MV-4-11 (cell line): Measurements from ENCODE around the gene KLF13.

ENCODE experiments used
- DNase-seq: peaks from one replicate; lab custom pipeline; 2025; lab: John Stamatoyannopoulos, UW

Gene KLF13

GRCh38 chr15:31326156-31326874, at the start of gene KLF13:
TSS of gene KLF13 (plus strand) at chr15:31326835. CDS start at chr15:31327213, 378 bp downstream.
- peak; percentile 95 for DNase-seq

GRCh38 chr15:31277335-31278060, 49.1 kb upstream of the KLF13 start:
- DNase-seq, result no peak

- DNase-seq, result no peak
These were observed 48.6 kb upstream of the KLF13 start for GRCh38 chr15:31278061-31278445.

GRCh38 chr15:31278544-31279220, 48.0 kb upstream of the KLF13 start:
- no peak for DNase-seq

- DNase-seq, result no peak
These were observed 47.2 kb upstream of the KLF13 start for GRCh38 chr15:31279221-31280045.

GRCh38 chr15:31280046-31280830, 46.4 kb upstream of the KLF13 start:
- no peak for DNase-seq

GRCh38 chr15:31280831-31281216, 45.8 kb upstream of the KLF13 start:
- no peak for DNase-seq

- DNase-seq, result no peak
These were observed 43.6 kb upstream of the KLF13 start for GRCh38 chr15:31283043-31283442.

- DNase-seq, result no peak
These were observed 40.8 kb upstream of the KLF13 start for GRCh38 chr15:31285772-31286261.

GRCh38 chr15:31291048-31291578, 35.5 kb upstream of the KLF13 start:
- DNase-seq, result no peak

- DNase-seq, result no peak
These were observed 34.1 kb upstream of the KLF13 start for GRCh38 chr15:31292391-31293015.

GRCh38 chr15:31293655-31294054, 33.0 kb upstream of the KLF13 start:
- DNase-seq, result peak; percentile 34

GRCh38 chr15:31294067-31294466, 32.6 kb upstream of the KLF13 start:
- DNase-seq, result no peak

- DNase-seq, result no peak
These were observed 31.0 kb upstream of the KLF13 start for GRCh38 chr15:31295658-31296057.

GRCh38 chr15:31296219-31296645, 30.4 kb upstream of the KLF13 start:
- no peak for DNase-seq

GRCh38 chr15:31296646-31297574, 29.7 kb upstream of the KLF13 start:
- no peak for DNase-seq

GRCh38 chr15:31297575-31298456, 28.8 kb upstream of the KLF13 start:
- DNase-seq, result no peak

- DNase-seq, result no peak
These were observed 27.9 kb upstream of the KLF13 start for GRCh38 chr15:31298707-31299172.
